ENCODE results near the gene PARVB. TPM values are rescaled to one million over a fixed set of nuclear protein-coding genes. Genes with fewer than 3 reads are reported as not detected.
A peak's percentile ranks its signal among the peaks of the same experiment; 100 is the strongest.

PARVB gene
- polyA plus RNA-seq, 1 experiment: 49.5 TPM

DNA sequence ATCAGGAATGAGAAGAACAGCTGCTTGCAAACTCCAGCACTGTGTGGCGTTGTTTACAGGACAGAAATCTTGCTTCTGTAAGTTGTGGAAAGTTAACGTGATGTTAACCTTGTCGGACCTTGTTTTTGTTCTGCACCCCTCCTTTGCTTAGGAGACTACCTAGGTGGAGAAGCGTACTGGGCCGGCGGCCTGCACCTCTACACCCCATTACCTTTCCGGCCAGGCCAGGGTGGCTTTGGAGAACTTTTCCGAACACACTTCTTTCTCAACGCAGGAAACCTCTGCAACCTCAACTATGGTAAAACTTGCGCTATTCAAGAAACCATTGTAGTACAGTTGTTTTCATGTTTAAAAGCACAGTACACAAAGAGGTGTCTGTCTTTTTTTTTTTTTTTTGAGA is 35.1 kb upstream of the PARVB start:
- H3K4me3 ChIP-seq (ENCODE audit: low read depth, low read length): no peak overlapping the region
- H3K27ac ChIP-seq (ENCODE audit: low read depth, low read length): no peak overlapping the region
- no peaks in the 10 kb centered on the region for H3K27me3 ChIP-seq (ENCODE audit: control insufficient read depth, insufficient read depth, low read length)
- POLR2A ChIA-PET: no interaction called here
- H3K9me3 ChIP-seq (ENCODE audit: control insufficient read depth, insufficient read depth, low read length): no peaks in the 10 kb centered on the region
- TF ChIP-seq, protein P1, sequence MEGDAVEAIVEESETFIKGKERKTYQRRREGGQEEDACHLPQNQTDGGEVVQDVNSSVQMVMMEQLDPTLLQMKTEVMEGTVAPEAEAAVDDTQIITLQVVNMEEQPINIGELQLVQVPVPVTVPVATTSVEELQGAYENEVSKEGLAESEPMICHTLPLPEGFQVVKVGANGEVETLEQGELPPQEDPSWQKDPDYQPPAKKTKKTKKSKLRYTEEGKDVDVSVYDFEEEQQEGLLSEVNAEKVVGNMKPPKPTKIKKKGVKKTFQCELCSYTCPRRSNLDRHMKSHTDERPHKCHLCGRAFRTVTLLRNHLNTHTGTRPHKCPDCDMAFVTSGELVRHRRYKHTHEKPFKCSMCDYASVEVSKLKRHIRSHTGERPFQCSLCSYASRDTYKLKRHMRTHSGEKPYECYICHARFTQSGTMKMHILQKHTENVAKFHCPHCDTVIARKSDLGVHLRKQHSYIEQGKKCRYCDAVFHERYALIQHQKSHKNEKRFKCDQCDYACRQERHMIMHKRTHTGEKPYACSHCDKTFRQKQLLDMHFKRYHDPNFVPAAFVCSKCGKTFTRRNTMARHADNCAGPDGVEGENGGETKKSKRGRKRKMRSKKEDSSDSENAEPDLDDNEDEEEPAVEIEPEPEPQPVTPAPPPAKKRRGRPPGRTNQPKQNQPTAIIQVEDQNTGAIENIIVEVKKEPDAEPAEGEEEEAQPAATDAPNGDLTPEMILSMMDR (IDR thresholded peaks at IDR 0.05; ENCODE audit: low read depth, low read length): no peak
- CTCF ChIA-PET: no interaction called here
- no peak for DNase-seq (ENCODE audit: low read depth, low spot score)

DNA sequence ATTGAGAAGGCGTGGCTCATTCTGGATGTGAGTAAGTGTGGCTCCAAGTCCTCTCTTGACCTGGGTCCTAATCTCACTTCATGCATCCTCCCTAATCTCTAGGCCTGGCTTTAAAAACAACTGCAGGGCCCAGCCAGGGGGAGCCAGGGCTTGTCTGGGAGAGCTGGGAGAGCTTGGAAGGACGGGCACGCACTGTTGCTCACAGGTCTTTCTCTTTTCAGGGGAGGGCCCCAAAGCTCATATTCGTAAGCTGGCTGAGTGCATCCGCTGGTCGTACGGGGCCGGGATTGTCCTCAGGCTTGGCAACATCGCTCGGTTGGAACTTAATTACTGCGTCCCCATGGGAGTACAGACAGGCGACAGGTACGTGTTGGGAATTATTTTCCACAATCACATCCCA is 34.1 kb upstream of the PARVB start:
- DNase-seq (ENCODE audit: low read depth, low spot score): no peak
- Histone ChIP-seq H3K4me3 (ENCODE audit: low read depth, low read length) (no peak overlapping the region), H3K27me3 (ENCODE audit: control insufficient read depth, insufficient read depth, low read length) (no peaks in the 10 kb centered on the region), H3K9me3 (ENCODE audit: control insufficient read depth, insufficient read depth, low read length) (no peaks in the 10 kb centered on the region), H3K27ac (ENCODE audit: low read depth, low read length) (no peak overlapping the region)
- TF ChIP-seq, protein P1 (IDR thresholded peaks at IDR 0.05; ENCODE audit: low read depth, low read length): no peak
- ChIA-PET POLR2A (no interaction called here), CTCF (interaction anchor here (0.6 to 1.3 kb wide), 3 partner anchors 45 to 636 kb away, joined by 3 to 8 read pairs (median 3); no protein-coding TSS in a partner anchor)

- Histone ChIP-seq H3K9me3 (ENCODE audit: control insufficient read depth, insufficient read depth, low read length) (no peaks in the 10 kb centered on the region), H3K27ac (ENCODE audit: low read depth, low read length) (no peak overlapping the region), H3K4me3 (ENCODE audit: low read depth, low read length) (no peak overlapping the region), H3K27me3 (ENCODE audit: control insufficient read depth, insufficient read depth, low read length) (no peaks in the 10 kb centered on the region)
- no peak for DNase-seq (ENCODE audit: low read depth, low spot score)
- CTCF ChIA-PET: interaction anchor here (5.2 kb wide), 1 partner anchor 635 kb away, joined by 143 read pairs; no protein-coding TSS in a partner anchor
- TF ChIP-seq, protein P1 (IDR thresholded peaks at IDR 0.05; ENCODE audit: low read depth, low read length): no peak
- POLR2A ChIA-PET: interaction anchor here (0.6 kb wide), 1 partner anchor 398 kb away, joined by 5 read pairs; no protein-coding TSS in a partner anchor
Observed at GRCh38 chr22:43991316-43992020, 32.6 kb upstream of the PARVB start.

DNA sequence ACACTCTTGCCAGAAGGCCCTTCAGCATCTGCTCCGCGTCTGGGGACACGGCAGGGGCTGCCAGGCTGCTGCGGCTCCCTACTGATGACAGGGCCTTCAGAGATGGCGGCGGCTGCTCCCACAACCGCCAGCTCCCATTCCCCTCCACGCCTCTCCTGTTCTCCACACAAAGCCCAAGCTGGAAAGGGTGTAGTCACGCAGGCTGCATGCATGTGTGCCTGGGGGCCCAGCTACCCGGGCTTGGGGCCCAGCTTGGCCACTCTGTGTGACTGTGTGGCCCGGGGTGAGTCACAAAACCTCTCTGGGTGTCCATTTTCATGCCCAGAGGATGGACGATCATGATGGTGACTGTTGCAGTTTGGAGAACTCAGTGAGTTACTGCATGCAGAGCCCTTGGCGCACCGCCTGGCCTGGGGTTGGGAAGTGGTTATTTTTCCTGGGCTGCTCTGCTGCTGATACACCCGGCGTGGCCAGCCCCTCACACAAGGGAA is 31.7 kb upstream of the PARVB start:
- H3K4me3 ChIP-seq (ENCODE audit: low read depth, low read length): no peak overlapping the region
- TF ChIP-seq, protein P1 (IDR thresholded peaks at IDR 0.05; ENCODE audit: low read depth, low read length): no peak
- DNase-seq (ENCODE audit: low read depth, low spot score): no peak
- CTCF ChIA-PET: interaction anchor here (0.8 to 5.2 kb wide), 29 partner anchors 9 to 677 kb away, joined by 3 to 143 read pairs (median 5); no protein-coding TSS in a partner anchor
- H3K9me3 ChIP-seq (ENCODE audit: control insufficient read depth, insufficient read depth, low read length): no peaks in the 10 kb centered on the region
- no peaks in the 10 kb centered on the region for H3K27me3 ChIP-seq (ENCODE audit: control insufficient read depth, insufficient read depth, low read length)
- POLR2A ChIA-PET: no interaction called here
- H3K27ac ChIP-seq (ENCODE audit: low read depth, low read length): no peak overlapping the region

DNA sequence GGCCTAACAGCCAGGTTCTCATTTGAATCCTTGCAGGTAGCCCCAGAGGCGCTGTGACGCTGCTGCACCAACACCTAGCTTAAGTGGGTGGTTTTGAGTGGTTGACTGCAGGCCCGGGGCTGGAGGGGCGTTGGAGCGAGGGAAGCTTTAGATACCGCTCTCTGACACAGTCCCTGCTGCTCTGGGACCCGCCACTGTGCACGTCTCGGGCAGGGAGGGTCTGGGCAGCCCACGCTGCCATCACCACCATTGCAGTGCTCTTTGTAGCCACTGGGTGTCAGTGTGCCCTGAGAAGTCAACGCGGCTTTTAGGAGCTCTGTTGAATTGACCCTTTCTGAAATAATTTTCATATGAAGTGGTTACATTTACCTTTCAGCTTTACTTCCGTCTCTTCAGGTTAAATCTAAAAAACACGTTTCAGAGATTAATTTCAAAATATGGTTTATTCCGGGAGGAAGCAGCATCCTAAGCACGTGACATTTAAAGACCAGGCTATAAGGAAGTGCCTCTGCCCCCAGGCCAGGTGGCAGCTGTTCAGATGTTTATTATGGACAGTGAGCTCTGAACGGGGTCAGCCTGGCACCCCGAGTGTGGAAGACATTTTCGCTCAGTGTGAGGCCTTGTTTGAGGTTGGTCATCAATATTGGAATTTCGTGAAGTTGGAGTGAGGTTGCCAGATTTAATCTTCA is 30.9 kb upstream of the PARVB start:
- POLR2A ChIA-PET: no interaction called here
- no peak overlapping the region for H3K27ac ChIP-seq (ENCODE audit: low read depth, low read length)

More for the DNA sequence above, 30.9 kb upstream of the PARVB start:
- H3K4me3 ChIP-seq (ENCODE audit: low read depth, low read length): no peak overlapping the region
- no peaks in the 10 kb centered on the region for H3K27me3 ChIP-seq (ENCODE audit: control insufficient read depth, insufficient read depth, low read length)
- TF ChIP-seq, protein P1 (IDR thresholded peaks at IDR 0.05; ENCODE audit: low read depth, low read length): peak; percentile 98
- DNase-seq (ENCODE audit: low read depth, low spot score): peak; percentile 30
- CTCF ChIA-PET: interaction anchor here (0.5 to 5.2 kb wide), 65 partner anchors 8 to 692 kb away, joined by 3 to 143 read pairs (median 4); no protein-coding TSS in a partner anchor
- H3K9me3 ChIP-seq (ENCODE audit: control insufficient read depth, insufficient read depth, low read length): no peaks in the 10 kb centered on the region

All from AG04450 (cell line).